KOPT-K1 (cell line): ENCODE measurements around the gene SAMMSON.

Experiments used
- H3K27ac ChIP-seq: fragments of 200-600 bp; sonication (generic); 2 replicates; pipeline ENCODE4 v1.5.1; 2016; ENCODE audit warnings: antibody characterized with exemption, mild to moderate bottlenecking, low read depth, low read length; ENCODE audit not compliant: poor library complexity, severe bottlenecking
- H3K36me3 ChIP-seq: fragments of 200-600 bp; sonication (generic); 2 replicates; pipeline ENCODE4 v1.5.1; 2017; ENCODE audit warnings: antibody characterized with exemption, mild to moderate bottlenecking, low read length, moderate library complexity; ENCODE audit not compliant: insufficient read depth
- H3K9me3 ChIP-seq: fragments of 200-600 bp; sonication (generic); 2 replicates; pipeline ENCODE4 v1.5.1; 2017; ENCODE audit warnings: antibody characterized with exemption, low read length, mild to moderate bottlenecking; ENCODE audit not compliant: insufficient read depth, poor library complexity, severe bottlenecking

Gene SAMMSON

DNA sequence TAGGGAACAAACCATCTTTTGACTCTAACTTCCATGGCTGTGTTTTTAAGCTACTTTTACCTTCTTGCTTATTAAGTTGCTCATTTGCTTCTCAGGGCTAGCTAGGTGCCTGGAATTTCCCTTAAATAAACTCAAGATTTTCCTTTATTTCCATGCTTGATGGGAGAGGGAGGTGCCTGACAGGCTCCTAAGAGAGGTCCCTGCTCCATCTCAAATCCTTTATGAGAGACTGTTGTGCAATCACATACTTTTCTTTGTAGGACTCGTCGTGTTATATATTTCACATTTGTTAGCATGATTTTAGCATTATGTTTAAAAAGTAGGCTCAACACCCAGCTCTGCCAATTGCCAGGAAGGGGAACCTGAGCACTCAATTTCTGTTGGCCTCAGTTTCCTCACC lies 95.7 kb downstream of the SAMMSON start:
- H3K36me3 ChIP-seq = no peaks in the 10 kb centered on the region
- no peak overlapping the region for H3K27ac ChIP-seq
- no peaks in the 10 kb centered on the region for H3K9me3 ChIP-seq

DNA sequence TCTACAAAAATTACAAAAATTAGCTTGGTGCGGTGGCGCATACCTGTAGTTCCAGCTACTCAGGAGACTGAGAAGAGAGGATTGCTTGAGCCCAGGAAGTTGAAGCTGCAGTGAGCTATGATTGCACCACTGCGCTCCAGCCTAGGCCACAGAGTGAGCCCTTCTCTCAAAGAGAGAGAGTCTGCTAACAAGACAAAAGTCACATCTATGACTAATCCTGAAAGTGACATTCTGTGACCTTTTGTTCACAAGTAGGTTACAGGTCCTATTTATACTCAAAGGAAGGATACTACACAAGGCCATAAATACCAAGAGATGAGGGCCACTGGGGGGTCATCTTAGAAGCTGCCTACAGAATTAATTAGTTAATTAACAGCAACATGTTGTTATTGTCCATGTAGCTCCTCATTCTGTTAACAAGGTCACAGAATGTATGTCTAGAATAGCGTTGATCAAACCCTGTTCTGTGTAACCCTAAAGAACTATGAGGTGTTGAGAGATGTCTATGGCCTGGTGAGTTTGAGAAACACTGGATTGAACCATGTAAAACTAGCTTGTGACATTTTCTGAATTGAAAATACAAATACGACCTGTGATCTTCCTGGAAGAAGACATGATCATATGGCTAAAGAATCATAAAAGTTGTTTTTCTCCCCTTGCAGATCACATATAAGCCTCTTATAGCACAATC lies 97.0 kb downstream of the SAMMSON start:
- Histone ChIP-seq H3K36me3 (no peaks in the 10 kb centered on the region), H3K9me3 (no peaks in the 10 kb centered on the region), H3K27ac (no peak overlapping the region)

DNA sequence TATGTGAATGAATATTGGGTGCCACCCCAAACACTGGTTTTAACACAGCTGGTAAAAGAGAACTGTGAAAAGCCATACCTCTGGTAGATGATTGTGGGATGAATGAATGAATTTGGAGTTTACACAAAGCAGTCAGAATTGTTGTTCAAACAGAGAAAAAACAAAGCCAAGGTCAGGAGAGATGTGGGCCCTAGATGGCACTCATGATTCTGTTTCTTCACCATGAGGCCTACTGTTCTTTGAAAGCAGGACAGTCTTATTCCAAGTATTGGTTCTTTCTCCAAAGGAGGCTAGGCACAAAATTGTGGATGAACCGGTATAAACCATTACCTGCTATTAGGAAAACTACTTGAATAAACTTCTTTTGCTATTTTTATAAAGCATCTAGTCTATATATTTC lies 97.6 kb downstream of the SAMMSON start:
- no peak overlapping the region for H3K27ac ChIP-seq
- H3K9me3 ChIP-seq = no peaks in the 10 kb centered on the region

DNA sequence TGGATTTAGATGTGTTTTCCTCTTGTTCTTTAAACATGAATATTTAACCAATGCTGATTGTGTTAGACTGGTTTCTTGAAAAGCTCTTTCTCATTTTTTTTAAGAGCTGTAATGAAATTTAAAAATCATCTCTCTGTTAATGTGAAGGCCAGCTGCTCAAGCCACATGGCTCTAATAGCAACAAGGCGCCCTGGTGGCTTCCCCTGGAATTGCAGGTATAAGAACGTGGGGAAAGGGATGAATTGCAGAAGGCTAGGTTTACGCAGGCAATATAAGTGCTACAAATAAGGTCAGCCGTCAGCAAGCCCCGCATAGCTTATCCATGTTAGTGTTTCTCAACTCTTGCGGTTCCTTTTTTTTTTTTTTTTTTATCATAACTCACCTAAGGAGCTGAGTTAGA lies 108.5 kb downstream of the SAMMSON start:
- H3K27ac ChIP-seq = no peak overlapping the region
- H3K36me3 ChIP-seq = no peaks in the 10 kb centered on the region
- H3K9me3 ChIP-seq = no peaks in the 10 kb centered on the region

More for the DNA sequence above, 97.6 kb downstream of the SAMMSON start:
- no peaks in the 10 kb centered on the region for H3K36me3 ChIP-seq

DNA sequence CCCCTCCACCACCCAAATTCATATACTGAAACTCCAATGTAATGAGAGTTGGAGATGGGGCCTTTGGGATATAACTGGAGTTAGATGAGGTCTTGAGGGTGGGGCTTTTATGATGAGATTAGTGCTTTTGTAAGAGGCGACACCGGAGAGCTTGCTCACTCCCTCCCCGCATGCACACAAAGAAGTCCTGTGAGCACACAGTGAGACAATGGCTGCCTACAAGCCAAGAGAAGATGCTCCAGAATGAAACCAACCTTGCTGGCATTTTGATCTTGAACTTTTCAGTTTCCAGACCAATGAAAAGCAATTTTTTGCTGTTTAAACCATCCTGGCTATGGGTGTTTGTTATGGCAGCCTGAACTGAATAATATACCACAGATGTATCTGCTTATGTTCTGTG lies 109.0 kb downstream of the SAMMSON start:
- Histone ChIP-seq H3K36me3 (no peaks in the 10 kb centered on the region), H3K9me3 (no peaks in the 10 kb centered on the region), H3K27ac (no peak overlapping the region)

DNA sequence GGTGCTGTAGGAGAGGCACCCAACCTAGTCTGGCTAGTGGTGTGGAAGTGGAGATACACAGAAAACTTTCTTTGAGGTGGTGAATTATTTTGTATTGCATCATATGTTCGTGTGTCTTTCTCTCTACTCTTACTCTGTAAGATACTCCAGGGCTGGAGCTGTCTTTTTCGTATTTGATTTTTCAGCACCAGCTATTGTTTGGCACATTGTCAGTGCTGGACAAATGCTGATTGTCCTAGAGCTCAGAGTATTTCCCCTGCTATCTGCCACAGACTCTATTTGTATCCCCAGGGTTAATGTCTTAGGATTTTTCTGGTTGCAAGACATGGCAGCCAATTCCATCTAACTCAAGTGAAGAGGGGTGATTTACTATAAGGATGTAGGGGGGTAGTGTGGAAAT lies 110.5 kb downstream of the SAMMSON start:
- Histone ChIP-seq H3K36me3 (no peaks in the 10 kb centered on the region), H3K9me3 (no peaks in the 10 kb centered on the region), H3K27ac (no peak overlapping the region)

DNA sequence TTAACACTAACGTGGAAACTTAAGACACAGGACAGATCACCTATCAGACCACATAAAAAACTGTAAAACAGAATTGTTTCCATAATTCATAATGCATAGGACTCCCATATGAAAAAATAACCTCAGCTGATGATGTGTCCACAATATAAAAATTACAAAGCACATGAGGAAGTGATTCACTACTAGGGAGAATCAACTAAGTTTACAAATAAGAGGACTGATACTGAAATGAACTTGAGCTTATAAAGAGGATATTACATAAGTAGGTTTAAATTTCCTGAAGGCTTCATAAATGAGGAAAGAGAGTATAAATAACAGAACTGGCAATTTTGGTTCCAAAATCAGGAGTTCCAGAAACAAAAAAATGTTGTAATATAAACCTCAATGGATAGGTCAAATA lies 111.9 kb downstream of the SAMMSON start:
- Histone ChIP-seq H3K27ac (no peak overlapping the region), H3K36me3 (no peaks in the 10 kb centered on the region), H3K9me3 (no peaks in the 10 kb centered on the region)

DNA sequence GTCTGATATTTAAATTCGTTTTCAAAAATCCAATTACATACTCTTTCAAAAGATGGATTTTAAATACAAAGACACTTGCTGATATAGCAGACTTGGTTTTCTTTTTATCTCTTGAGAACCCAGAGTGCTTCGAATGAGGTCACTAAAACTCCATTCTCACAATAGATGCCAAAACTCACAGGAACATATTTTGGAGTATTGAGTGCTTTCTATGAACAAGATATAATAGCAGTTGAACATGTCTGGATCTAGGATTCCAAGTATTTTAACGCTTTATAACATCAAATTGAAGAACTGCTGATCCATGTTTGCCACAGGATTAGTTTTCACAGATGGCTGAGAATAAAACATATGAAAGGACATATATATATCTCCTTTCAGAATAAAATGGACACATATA lies 113.2 kb downstream of the SAMMSON start:
- H3K36me3 ChIP-seq = no peaks in the 10 kb centered on the region
- H3K27ac ChIP-seq = no peak overlapping the region
- no peaks in the 10 kb centered on the region for H3K9me3 ChIP-seq

DNA sequence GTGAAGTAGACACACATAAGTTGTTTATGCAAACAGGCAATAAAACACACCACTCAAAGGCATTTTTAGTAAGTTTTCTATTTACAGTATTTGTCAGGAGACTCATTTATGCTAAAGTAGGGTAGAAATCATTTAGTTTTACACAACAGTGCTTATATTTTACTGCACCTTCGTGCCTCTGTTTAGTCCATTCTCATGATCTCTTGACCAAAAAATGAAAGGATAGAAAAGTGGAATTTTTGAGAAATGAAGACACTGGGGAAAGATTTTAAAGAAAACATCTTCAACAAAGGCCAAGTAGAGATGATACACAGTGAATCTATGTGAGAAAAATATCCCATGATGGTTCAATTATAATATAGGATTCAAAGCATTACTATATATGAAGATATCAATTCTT lies 114.9 kb downstream of the SAMMSON start:
- H3K27ac ChIP-seq = no peak overlapping the region
- H3K36me3 ChIP-seq = no peaks in the 10 kb centered on the region
- H3K9me3 ChIP-seq = no peaks in the 10 kb centered on the region

DNA sequence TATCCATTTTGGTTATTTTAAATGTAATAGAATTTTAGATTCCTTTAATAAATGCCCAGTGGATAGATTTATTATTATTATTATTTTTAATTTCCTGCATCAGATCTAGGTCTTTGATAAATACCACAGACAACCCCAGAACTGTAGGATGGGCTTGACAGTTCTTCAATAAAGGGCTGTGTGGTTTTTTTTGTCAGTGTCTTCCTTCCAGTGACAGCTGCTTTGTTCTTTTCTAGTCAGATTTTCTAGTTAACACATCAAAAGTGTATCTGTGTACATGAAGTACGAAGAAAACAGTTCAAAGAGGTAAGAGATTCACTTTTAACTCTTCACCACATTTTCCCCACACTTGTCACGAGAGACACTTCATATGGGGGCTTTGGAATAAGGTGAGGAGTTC lies 120.3 kb downstream of the SAMMSON start:
- Histone ChIP-seq H3K27ac (no peak overlapping the region), H3K9me3 (no peaks in the 10 kb centered on the region), H3K36me3 (no peaks in the 10 kb centered on the region)
